GM23338 (cell line): ENCODE measurements around the gene PAK1. TPM values are rescaled to one million over a fixed set of nuclear protein-coding genes. Genes with fewer than 3 reads are reported as not detected.

Experiments
- ATAC-seq: fragments of 200-7000 bp; cut with Tn5 transposase; 3 replicates; pipeline ENCODE4 v1.9.1; 2020
- DNase-seq: peaks from one replicate; pipeline ENCODE4 v3.0.0-alpha.2; 2015; ENCODE audit warnings: low spot score
- H2AFZ ChIP-seq: fragments of 200-600 bp; sonication (generic); 2 replicates; pipeline ENCODE4 v1.8.0; 2016; ENCODE audit warnings: antibody characterized with exemption, mild to moderate bottlenecking, moderate library complexity
- H3F3A ChIP-seq: fragments of 200-600 bp; sonication (generic); replicated peaks from 2 replicates; pipeline ENCODE4 v1.8.0; 2017; ENCODE audit warnings: antibody characterized with exemption, mixed run types, low read depth
- H3K27ac ChIP-seq: fragments of 200-600 bp; sonication (generic); 2 replicates; pipeline ENCODE4 v1.6.1; 2016; ENCODE audit warnings: low read depth
- H3K27me3 ChIP-seq: fragments of 200-600 bp; sonication (generic); 2 replicates; pipeline ENCODE4 v1.8.0; 2016; ENCODE audit warnings: mild to moderate bottlenecking, mixed run types, moderate library complexity; ENCODE audit not compliant: insufficient read depth
- H3K36me3 ChIP-seq: fragments of 200-600 bp; sonication (generic); 2 replicates; pipeline ENCODE4 v1.8.0; 2016; ENCODE audit warnings: mild to moderate bottlenecking; ENCODE audit not compliant: insufficient read depth
- H3K4me1 ChIP-seq: fragments of 200-600 bp; sonication (generic); 2 replicates; pipeline ENCODE4 v1.8.0; 2016; ENCODE audit warnings: mild to moderate bottlenecking, moderate library complexity; ENCODE audit not compliant: insufficient read depth
- H3K4me2 ChIP-seq: fragments of 200-600 bp; sonication (generic); 2 replicates; pipeline ENCODE4 v1.7.1; 2017; ENCODE audit warnings: mixed run types
- H3K4me3 ChIP-seq: fragments of 200-600 bp; sonication (generic); 2 replicates; pipeline ENCODE4 v1.6.1; 2016; ENCODE audit warnings: mixed run types
- H3K79me2 ChIP-seq: fragments of 200-600 bp; sonication (generic); replicated peaks from 2 replicates; pipeline ENCODE4 v1.8.0; 2017; ENCODE audit warnings: mild to moderate bottlenecking; ENCODE audit not compliant: insufficient read depth
- H3K9me2 ChIP-seq: fragments of 200-600 bp; sonication (generic); 2 replicates; pipeline ENCODE4 v1.8.0; 2017; ENCODE audit not compliant: insufficient read depth
- H4K20me1 ChIP-seq: fragments of 200-600 bp; sonication (generic); replicated peaks from 2 replicates; pipeline ENCODE4 v1.8.0; 2017; ENCODE audit warnings: mild to moderate bottlenecking; ENCODE audit not compliant: insufficient read depth
- H3K27ac Mint-ChIP-seq: 2 replicates; pipeline ENCODE4 v1.8.0; 2020; ENCODE audit warnings: inconsistent platforms, mild to moderate bottlenecking, moderate library complexity, mixed read lengths
- H3K27me3 Mint-ChIP-seq: 3 replicates; pipeline ENCODE4 v1.8.0; 2022; ENCODE audit warnings: low read depth, mild to moderate bottlenecking, moderate library complexity, mixed read lengths, inconsistent platforms; ENCODE audit not compliant: insufficient read depth, poor library complexity
- H3K36me3 Mint-ChIP-seq: 3 replicates; pipeline ENCODE4 v1.8.0; 2021; ENCODE audit warnings: low read depth, mild to moderate bottlenecking, inconsistent platforms, moderate library complexity, mixed read lengths
- H3K4me1 Mint-ChIP-seq: 3 replicates; pipeline ENCODE4 v1.8.0; 2020; ENCODE audit warnings: mild to moderate bottlenecking, inconsistent platforms, mixed read lengths
- H3K4me3 Mint-ChIP-seq: 3 replicates; pipeline ENCODE4 v1.8.0; 2021; ENCODE audit warnings: moderate library complexity, mild to moderate bottlenecking, inconsistent platforms, mixed read lengths
- H3K9me3 Mint-ChIP-seq: 3 replicates; pipeline ENCODE4 v1.8.0; 2020; ENCODE audit warnings: moderate library complexity, mild to moderate bottlenecking, inconsistent platforms, mixed read lengths
- CREB1 ChIP-seq: fragments of 250-450 bp; sonication (Bioruptor Pico); IDR thresholded peaks from 2 replicates; pipeline ENCODE4 v1.5.0; 2020; ENCODE audit warnings: low read depth, mild to moderate bottlenecking, moderate library complexity
- EZH2 ChIP-seq: fragments of 200-600 bp; sonication (generic); IDR thresholded peaks from one replicate; pipeline ENCODE4 v1.8.0; 2017; ENCODE audit warnings: antibody characterized with exemption, mild to moderate bottlenecking, low read depth; ENCODE audit not compliant: unreplicated experiment
- EZH2phosphoT487 ChIP-seq: fragments of 200-600 bp; sonication (generic); IDR thresholded peaks from one replicate; pipeline ENCODE4 v1.8.1; 2018; ENCODE audit warnings: antibody characterized with exemption; ENCODE audit not compliant: unreplicated experiment
- JUNB ChIP-seq: IDR thresholded peaks from one replicate; pipeline ENCODE4 v1.6.1; 2016; ENCODE audit warnings: antibody characterized with exemption; ENCODE audit not compliant: unreplicated experiment
- NANOG ChIP-seq: IDR thresholded peaks from 2 replicates; pipeline ENCODE4 v1.6.1; 2016; ENCODE audit warnings: antibody characterized with exemption, borderline replicate concordance
- POLR2AphosphoS5 ChIP-seq: IDR thresholded peaks from 2 replicates; pipeline ENCODE4 v1.6.1; 2016; ENCODE audit warnings: antibody characterized with exemption, low read depth
- ZNF114 ChIP-seq: fragments of 250-450 bp; sonication (Bioruptor Pico); IDR thresholded peaks from 2 replicates; pipeline ENCODE4 v1.5.0; 2020; ENCODE audit warnings: mild to moderate bottlenecking, moderate library complexity
- polyA plus RNA-seq: library from polyadenylated mRNA; unstranded; fragments of >200 nt; fragmentation: Nextera tagmentation; extraction: Ambion mirVana; gene quantifications from 2 replicates; pipeline ENCODE4 v1.2.1, GENCODE V29; 2016
- total RNA-seq: library from RNA; depleted of rRNA; stranded (reverse); fragments of >200 nt; shearing (Covaris generic); gene quantifications from 2 replicates; pipeline ENCODE4 v1.2.3, GENCODE V29; 2014
- TF ChIP-seq, protein P1 (sequence below), 2 experiments: fragments of 200-600 bp in 1 of 2; sonication (generic) in 1 of 2; conservative IDR thresholded peaks; 2 replicates each; pipeline versions ENCODE4 v1.5.1 to v1.6.1; 2016 to 2017; ENCODE audit warnings: antibody characterized with exemption in 2 of 2, low read depth in 2 of 2, mild to moderate bottlenecking in 2 of 2, moderate library complexity in 1 of 2
- TF ChIP-seq, protein P2 (sequence below): fragments of 250-450 bp; sonication (Bioruptor Pico); IDR thresholded peaks from 2 replicates; pipeline ENCODE4 v1.5.0; 2020; ENCODE audit warnings: mild to moderate bottlenecking, moderate library complexity

Gene PAK1
- total and polyA plus RNA-seq, 2 experiments from 2014 or later: 102 to 175 TPM

DNA sequence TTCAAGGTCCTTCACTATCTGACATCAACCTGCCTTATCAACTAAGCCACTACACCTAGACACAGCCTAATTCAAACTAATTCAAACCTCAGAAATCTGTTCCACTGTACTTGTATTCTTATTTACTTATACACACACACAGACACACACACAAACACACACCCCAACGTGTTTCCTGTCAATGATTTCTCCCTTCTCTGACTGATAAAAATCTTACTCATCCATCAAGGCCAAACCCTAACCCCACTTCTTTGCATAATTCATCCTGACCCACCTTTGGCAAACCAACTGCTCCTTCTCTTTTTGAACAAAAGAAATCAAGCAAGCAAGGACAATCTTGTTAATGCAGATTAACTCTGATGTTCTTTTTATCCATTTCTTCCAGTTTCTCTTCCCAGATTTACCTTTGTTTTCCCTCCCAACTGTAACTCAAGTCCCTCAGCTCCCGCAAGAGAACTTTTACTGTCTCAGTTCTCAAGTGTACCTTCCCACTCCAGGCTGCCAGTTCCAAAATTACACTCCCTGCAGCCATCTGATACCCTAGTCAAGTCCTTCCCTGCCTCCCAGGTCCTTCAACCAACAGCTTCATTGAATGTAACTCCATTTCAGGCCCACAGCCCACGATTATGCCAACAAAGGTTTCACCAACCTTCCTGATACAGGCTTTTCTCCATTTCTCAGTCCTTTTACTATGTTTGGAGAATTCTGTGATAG lies 78.3 kb downstream of the PAK1 start:
- peaks cover 25% of the 10 kb centered on the region for H3K4me1 ChIP-seq
- ATAC-seq: no peak
- Mint-ChIP-seq H3K27me3 (peaks cover 4% of the 10 kb centered on the region), H3K4me3 (no peak overlapping the region), H3K9me3 (no peaks in the 10 kb centered on the region), H3K36me3 (peaks cover 23% of the 10 kb centered on the region), H3K27ac (no peak overlapping the region), H3K4me1 (peaks cover 2% of the 10 kb centered on the region; the same call in 1 of the 3 replicates)
- TF ChIP-seq, protein P1, sequence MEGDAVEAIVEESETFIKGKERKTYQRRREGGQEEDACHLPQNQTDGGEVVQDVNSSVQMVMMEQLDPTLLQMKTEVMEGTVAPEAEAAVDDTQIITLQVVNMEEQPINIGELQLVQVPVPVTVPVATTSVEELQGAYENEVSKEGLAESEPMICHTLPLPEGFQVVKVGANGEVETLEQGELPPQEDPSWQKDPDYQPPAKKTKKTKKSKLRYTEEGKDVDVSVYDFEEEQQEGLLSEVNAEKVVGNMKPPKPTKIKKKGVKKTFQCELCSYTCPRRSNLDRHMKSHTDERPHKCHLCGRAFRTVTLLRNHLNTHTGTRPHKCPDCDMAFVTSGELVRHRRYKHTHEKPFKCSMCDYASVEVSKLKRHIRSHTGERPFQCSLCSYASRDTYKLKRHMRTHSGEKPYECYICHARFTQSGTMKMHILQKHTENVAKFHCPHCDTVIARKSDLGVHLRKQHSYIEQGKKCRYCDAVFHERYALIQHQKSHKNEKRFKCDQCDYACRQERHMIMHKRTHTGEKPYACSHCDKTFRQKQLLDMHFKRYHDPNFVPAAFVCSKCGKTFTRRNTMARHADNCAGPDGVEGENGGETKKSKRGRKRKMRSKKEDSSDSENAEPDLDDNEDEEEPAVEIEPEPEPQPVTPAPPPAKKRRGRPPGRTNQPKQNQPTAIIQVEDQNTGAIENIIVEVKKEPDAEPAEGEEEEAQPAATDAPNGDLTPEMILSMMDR (conservative IDR thresholded peaks at IDR 0.05; ENCODE audit: low read depth in 2 of 2): no peak
- no peak for TF ChIP-seq ZNF114 (CRISPR knock-in tag)
- TF ChIP-seq JUNB: no peak
- no peak for TF ChIP-seq POLR2AphosphoS5
- no peak for TF ChIP-seq EZH2phosphoT487
- TF ChIP-seq NANOG: no peak
- TF ChIP-seq, protein P2, sequence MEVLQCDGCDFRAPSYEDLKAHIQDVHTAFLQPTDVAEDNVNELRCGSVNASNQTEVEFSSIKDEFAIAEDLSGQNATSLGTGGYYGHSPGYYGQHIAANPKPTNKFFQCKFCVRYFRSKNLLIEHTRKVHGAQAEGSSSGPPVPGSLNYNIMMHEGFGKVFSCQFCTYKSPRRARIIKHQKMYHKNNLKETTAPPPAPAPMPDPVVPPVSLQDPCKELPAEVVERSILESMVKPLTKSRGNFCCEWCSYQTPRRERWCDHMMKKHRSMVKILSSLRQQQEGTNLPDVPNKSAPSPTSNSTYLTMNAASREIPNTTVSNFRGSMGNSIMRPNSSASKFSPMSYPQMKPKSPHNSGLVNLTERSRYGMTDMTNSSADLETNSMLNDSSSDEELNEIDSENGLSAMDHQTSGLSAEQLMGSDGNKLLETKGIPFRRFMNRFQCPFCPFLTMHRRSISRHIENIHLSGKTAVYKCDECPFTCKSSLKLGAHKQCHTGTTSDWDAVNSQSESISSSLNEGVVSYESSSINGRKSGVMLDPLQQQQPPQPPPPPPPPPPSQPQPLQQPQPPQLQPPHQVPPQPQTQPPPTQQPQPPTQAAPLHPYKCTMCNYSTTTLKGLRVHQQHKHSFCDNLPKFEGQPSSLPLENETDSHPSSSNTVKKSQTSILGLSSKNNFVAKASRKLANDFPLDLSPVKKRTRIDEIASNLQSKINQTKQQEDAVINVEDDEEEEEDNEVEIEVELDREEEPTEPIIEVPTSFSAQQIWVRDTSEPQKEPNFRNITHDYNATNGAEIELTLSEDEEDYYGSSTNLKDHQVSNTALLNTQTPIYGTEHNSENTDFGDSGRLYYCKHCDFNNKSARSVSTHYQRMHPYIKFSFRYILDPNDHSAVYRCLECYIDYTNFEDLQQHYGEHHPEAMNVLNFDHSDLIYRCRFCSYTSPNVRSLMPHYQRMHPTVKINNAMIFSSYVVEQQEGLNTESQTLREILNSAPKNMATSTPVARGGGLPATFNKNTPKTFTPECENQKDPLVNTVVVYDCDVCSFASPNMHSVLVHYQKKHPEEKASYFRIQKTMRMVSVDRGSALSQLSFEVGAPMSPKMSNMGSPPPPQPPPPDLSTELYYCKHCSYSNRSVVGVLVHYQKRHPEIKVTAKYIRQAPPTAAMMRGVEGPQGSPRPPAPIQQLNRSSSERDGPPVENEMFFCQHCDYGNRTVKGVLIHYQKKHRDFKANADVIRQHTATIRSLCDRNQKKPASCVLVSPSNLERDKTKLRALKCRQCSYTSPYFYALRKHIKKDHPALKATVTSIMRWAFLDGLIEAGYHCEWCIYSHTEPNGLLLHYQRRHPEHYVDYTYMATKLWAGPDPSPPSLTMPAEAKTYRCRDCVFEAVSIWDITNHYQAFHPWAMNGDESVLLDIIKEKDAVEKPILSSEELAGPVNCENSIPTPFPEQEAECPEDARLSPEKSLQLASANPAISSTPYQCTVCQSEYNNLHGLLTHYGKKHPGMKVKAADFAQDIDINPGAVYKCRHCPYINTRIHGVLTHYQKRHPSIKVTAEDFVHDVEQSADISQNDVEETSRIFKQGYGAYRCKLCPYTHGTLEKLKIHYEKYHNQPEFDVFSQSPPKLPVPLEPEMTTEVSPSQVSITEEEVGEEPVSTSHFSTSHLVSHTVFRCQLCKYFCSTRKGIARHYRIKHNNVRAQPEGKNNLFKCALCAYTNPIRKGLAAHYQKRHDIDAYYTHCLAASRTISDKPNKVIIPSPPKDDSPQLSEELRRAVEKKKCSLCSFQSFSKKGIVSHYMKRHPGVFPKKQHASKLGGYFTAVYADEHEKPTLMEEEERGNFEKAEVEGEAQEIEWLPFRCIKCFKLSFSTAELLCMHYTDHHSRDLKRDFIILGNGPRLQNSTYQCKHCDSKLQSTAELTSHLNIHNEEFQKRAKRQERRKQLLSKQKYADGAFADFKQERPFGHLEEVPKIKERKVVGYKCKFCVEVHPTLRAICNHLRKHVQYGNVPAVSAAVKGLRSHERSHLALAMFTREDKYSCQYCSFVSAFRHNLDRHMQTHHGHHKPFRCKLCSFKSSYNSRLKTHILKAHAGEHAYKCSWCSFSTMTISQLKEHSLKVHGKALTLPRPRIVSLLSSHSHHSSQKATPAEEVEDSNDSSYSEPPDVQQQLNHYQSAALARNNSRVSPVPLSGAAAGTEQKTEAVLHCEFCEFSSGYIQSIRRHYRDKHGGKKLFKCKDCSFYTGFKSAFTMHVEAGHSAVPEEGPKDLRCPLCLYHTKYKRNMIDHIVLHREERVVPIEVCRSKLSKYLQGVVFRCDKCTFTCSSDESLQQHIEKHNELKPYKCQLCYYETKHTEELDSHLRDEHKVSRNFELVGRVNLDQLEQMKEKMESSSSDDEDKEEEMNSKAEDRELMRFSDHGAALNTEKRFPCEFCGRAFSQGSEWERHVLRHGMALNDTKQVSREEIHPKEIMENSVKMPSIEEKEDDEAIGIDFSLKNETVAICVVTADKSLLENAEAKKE (CRISPR knock-in tag): no peak
- TF ChIP-seq CREB1 (CRISPR knock-in tag): no peak
- TF ChIP-seq EZH2: no peak
- no peak for DNase-seq
- H3K36me3 ChIP-seq: no peaks in the 10 kb centered on the region; the same call in 1 of the 2 replicates
- no peak overlapping the region for H3K27ac ChIP-seq
- H2AFZ ChIP-seq: no peak overlapping the region
- H3K9me2 ChIP-seq: no peaks in the 10 kb centered on the region
- peaks cover 60% of the 10 kb centered on the region for H4K20me1 ChIP-seq
- H3K4me3 ChIP-seq: no peak overlapping the region
- no peaks in the 10 kb centered on the region for H3K27me3 ChIP-seq
- H3K79me2 ChIP-seq: peaks cover 97% of the 10 kb centered on the region
- no peaks in the 10 kb centered on the region for H3F3A ChIP-seq
- H3K4me2 ChIP-seq: 0 out of 2 replicates have a peak overlapping the region, but pooled peaks have one; percentile 18
